IPS-18c (cell line): ENCODE measurements around the gene MGAT5.

Experiments
- H3K4me3 ChIP-seq: 2 replicates; pipeline ENCODE4 v1.7.0; 2013; ENCODE audit warnings: low read depth, mild to moderate bottlenecking, low read length, moderate library complexity; ENCODE audit not compliant: insufficient read depth
- H3K9me3 ChIP-seq: one replicate; pipeline ENCODE4 v1.6.1; 2013; ENCODE audit warnings: mild to moderate bottlenecking, low read length, moderate library complexity; ENCODE audit not compliant: control insufficient read depth, insufficient read depth

Gene MGAT5

GRCh38 chr2:134446383-134447017 is 192.6 kb downstream of the MGAT5 start:
- H3K9me3 ChIP-seq = no peaks in the 10 kb centered on the region

GRCh38 chr2:134447669-134448068 is 193.8 kb downstream of the MGAT5 start:
- no peaks in the 10 kb centered on the region for H3K9me3 ChIP-seq

More at GRCh38 chr2:134446383-134447017, 192.6 kb downstream of the MGAT5 start:
- no peak overlapping the region for H3K4me3 ChIP-seq

GRCh38 chr2:134448650-134449049 is 194.8 kb downstream of the MGAT5 start:
- no peaks in the 10 kb centered on the region for H3K9me3 ChIP-seq
- no peak overlapping the region for H3K4me3 ChIP-seq

More at GRCh38 chr2:134447669-134448068, 193.8 kb downstream of the MGAT5 start:
- H3K4me3 ChIP-seq = no peak overlapping the region

GRCh38 chr2:134449157-134449556 is 195.3 kb downstream of the MGAT5 start:
- H3K9me3 ChIP-seq = no peaks in the 10 kb centered on the region

GRCh38 chr2:134449751-134450513 is 196.1 kb downstream of the MGAT5 start:
- Histone ChIP-seq H3K4me3 (no peak overlapping the region), H3K9me3 (no peaks in the 10 kb centered on the region)

More at GRCh38 chr2:134449157-134449556, 195.3 kb downstream of the MGAT5 start:
- no peak overlapping the region for H3K4me3 ChIP-seq

- no peaks in the 10 kb centered on the region for H3K9me3 ChIP-seq
- no peak overlapping the region for H3K4me3 ChIP-seq
Measured at GRCh38 chr2:134451347-134451630, 197.4 kb downstream of the MGAT5 start.

- H3K4me3 ChIP-seq = no peak overlapping the region
- no peaks in the 10 kb centered on the region for H3K9me3 ChIP-seq
Measured at GRCh38 chr2:134452042-134452733, 198.3 kb downstream of the MGAT5 start.

GRCh38 chr2:134453476-134453875 is 199.6 kb downstream of the MGAT5 start:
- no peak overlapping the region for H3K4me3 ChIP-seq
- H3K9me3 ChIP-seq = no peaks in the 10 kb centered on the region

GRCh38 chr2:134453973-134454372 is 200.1 kb downstream of the MGAT5 start:
- H3K4me3 ChIP-seq = no peak overlapping the region
- no peaks in the 10 kb centered on the region for H3K9me3 ChIP-seq

- H3K4me3 ChIP-seq = no peak overlapping the region
- H3K9me3 ChIP-seq = no peaks in the 10 kb centered on the region
Measured at GRCh38 chr2:134454426-134454825, 200.6 kb downstream of the MGAT5 start.

GRCh38 chr2:134454931-134455330 is 201.1 kb downstream of the MGAT5 start:
- Histone ChIP-seq H3K9me3 (no peaks in the 10 kb centered on the region), H3K4me3 (no peak overlapping the region)

- Histone ChIP-seq H3K4me3 (no peak overlapping the region), H3K9me3 (no peaks in the 10 kb centered on the region)
Measured at GRCh38 chr2:134455426-134455825, 201.6 kb downstream of the MGAT5 start.

- Histone ChIP-seq H3K9me3 (no peaks in the 10 kb centered on the region), H3K4me3 (no peak overlapping the region)
Measured at GRCh38 chr2:134457353-134457752, 203.5 kb downstream of the MGAT5 start.

GRCh38 chr2:134457765-134458472 is 204.0 kb downstream of the MGAT5 start:
- no peak overlapping the region for H3K4me3 ChIP-seq
- H3K9me3 ChIP-seq = no peaks in the 10 kb centered on the region

- H3K4me3 ChIP-seq = no peak overlapping the region
Measured at GRCh38 chr2:134458473-134458853, 204.6 kb downstream of the MGAT5 start.

GRCh38 chr2:134458950-134459349 is 205.1 kb downstream of the MGAT5 start:
- no peak overlapping the region for H3K4me3 ChIP-seq
- no peaks in the 10 kb centered on the region for H3K9me3 ChIP-seq

More at GRCh38 chr2:134458473-134458853, 204.6 kb downstream of the MGAT5 start:
- H3K9me3 ChIP-seq = no peaks in the 10 kb centered on the region

GRCh38 chr2:134459706-134460406 is 206.0 kb downstream of the MGAT5 start:
- Histone ChIP-seq H3K4me3 (no peak overlapping the region), H3K9me3 (no peaks in the 10 kb centered on the region)
